GM18507 (cell line): ENCODE data around the gene DPM1.

Source experiments
- DNase-seq: peaks from one replicate; pipeline ENCODE4 v3.0.0; 2011; ENCODE audit warnings: low read depth; ENCODE audit not compliant: insufficient read length; ENCODE audit errors: extremely low spot score
- FAIRE-seq: peaks from 2 replicates; lab custom pipeline; 2011; peaks lifted over from hg19 to GRCh38; lab: Jason Lieb, UNC

The DPM1 gene

GRCh38 chr20:50957798-50958614 lies at the start of gene DPM1:
Gene DPM1, minus strand, starts transcription at chr20:50958532. Its CDS starts 9 bp downstream, at chr20:50958523.
- peak; percentile 63 for DNase-seq
- FAIRE-seq, result no peak

GRCh38 chr20:51005214-51005613 lies 46.9 kb upstream of the DPM1 start:
- DNase-seq, result no peak
- no peak for FAIRE-seq

DNA sequence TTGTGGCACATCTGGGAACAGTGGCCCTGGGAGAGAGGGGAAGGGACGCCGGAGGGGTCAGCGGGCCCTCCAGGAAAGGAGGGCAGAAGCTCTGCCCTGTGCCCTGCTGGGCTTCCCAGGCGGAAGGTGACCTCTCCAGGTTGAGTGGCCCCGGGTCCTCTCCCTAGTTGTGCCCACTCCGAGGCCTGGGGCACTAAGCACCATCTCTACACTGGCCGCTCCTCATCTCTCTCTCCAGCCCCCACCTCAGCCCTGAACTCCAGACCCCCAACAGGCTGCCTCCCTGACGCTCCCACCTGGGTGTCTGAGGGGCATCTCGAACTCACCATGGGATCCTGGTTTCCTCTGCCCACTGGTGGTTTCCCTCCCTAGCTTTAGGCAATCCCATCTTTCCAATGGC lies 46.4 kb upstream of the DPM1 start:
- DNase-seq (no peak), FAIRE-seq (no peak)

GRCh38 chr20:51004305-51004727 lies 46.0 kb upstream of the DPM1 start:
- FAIRE-seq (no peak), DNase-seq (no peak)

DNA sequence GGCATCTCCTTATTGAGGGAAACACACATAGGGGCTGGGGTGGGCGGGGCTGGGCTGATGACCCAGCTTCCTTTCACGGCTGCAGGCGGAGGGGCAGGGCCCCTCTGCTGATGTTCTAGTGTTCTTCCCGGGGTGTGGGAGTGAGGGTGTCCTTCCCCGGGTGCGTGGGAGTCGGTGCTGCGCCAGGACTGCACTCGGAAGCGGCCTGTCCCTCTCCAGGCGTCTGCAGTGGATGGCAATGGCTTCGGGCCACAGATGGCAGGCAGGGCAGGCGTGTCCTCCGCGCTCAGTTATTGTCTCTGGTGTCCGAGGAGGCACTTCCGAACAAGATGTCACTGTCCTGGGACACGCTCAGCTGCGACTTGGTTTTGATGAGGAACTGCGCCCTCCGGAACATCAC lies 45.4 kb upstream of the DPM1 start:
- FAIRE-seq, result no peak

DNA sequence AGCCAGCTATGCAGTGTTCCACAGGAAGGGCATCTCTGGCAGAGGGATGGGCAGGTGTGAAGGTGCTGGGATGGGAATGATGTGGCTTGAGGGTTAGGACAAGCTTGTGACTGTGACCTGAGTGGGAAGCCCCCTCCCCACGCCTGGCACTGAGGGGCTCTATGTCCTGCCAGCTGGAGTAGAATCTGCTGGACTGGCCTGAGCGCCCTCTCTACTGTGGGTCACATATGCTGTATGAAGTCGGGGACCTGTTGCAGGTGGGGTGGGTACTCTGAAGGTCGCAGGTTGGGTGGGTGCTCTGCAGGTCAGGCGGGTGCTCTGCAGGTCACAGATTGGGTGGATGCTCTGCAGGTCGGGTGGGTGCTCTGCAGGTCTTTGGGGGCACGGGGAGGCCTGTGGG lies 44.3 kb upstream of the DPM1 start:
- no peak for FAIRE-seq
- no peak for DNase-seq

More for the DNA sequence above, 45.4 kb upstream of the DPM1 start:
- DNase-seq, result no peak

DNA sequence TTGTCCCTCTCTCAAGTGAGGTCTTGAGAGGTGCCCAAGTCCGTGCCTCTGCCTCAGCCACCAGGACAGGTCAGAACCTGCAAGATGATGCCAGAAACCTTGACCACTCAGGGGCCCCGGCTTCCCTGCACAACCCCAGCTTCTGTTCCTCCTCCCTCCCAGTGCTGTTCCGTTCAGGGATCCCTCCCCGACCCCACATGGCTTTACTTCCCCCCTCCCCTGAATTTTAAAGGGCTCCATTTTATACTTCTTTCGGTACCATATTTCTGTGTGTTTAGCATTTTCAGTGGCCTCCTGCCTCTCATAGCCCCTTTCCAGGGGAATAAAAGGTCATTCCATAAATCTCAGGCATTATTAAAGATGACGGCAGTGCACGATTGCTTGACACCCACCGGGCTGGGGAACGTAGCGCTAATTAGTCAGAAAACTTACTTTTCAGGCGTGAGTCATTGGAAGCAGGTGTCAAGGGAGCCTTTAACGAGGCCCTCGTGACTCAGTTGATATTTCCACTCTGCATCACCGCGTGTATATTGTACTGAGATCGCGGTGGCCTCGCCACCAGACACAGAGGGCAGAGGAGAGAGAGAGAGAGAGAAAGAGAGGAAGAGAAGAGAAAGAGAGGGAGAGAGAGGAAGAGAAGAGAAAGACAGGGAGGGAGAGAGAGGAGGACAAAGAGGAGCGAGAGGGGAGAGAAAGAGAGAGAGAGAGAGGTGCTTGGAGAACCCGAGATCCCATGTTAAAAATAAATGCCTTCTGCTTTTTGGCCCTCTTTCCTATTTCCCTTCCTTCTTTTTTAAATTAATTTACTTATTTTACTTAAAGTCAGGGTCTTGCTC lies 43.3 kb upstream of the DPM1 start:
- no peak for DNase-seq
- no peak for FAIRE-seq

DNA sequence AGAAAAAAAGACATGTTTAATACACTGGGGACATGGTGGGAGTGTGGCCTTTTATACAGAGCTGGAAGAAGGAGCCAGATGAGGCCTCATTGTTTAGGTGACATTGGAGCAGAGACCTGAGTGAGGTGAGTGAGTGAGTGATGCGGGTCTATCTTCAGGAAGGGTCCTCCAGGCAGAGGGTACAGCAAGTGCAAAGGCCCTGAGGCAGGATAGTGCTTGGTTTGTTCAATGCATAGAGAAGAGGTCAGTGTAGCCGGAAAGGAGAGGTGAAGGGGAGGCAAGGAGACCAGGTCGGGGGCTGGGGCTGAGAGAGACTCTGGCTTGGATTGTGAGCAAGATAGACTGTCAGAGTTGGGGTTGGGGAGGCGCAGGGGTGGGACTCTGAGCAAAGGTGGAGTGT lies 41.0 kb upstream of the DPM1 start:
- FAIRE-seq (no peak), DNase-seq (no peak)

DNA sequence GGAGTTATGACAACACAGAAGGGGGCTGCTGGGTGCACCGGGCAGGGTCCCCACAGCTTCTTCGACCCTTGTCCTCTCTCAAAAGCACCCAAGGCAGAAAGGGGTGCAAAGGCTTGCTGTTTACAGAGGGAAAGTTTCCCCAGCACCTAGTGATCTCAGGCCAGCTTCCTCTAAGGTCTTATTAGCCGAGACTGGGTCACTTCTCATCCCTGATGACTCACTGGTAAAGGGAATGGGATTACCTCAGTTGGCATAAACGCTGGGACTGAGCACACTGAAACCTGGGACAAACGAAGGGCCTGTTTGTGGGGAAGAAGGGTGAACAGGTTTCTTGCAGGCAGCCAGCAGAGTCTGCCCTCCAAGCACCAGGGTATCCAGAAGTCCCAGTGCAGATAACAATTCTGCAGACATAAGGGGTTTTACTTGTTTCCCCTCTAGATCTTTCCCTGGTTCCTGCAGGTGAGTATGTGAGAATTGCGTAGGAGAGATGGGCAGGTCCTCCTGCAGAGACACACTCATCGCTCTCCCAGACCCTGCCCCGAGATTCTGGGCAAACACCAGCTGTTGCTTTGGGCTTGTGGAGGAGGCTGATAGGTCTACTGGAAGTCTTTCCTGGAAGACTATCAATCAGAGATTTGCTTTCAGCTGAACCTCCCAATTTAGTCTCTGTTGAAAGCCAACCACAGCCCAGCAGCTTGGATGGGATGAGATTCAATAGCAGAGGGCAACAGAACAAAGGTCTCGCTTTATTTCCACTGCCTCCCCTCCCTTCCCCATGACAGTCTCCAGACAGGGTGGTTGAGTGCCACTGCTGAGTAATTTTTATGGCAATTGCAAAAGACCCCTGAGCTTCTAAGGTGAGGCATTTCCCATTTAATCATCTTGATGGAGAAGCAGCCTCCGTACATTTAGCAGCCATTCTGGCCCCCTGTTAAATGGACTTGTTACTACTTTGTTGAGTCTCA lies 38.9 kb upstream of the DPM1 start:
- FAIRE-seq (no peak), DNase-seq (no peak)

- no peak for FAIRE-seq
- DNase-seq, result no peak
Observed at GRCh38 chr20:50995506-50995905, 37.2 kb upstream of the DPM1 start.

DNA sequence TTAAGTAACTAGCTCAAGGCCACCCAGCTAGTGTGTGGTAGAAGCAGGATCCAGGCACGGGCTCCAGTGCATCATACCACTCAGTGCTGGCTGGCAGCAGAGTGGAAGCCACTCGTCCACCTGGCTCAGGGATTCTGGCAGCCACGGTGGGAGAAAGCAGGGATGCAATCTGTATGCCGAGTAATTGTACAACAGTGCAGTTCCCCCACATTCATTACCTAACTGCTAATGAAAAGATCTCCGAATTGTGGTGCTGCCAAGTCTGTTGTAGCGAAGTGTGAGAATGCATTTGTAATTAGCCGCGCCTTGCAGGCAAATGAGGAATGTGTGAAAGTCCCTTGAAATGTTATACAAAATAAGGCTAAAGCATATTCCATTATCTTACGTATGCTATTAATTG lies 35.5 kb upstream of the DPM1 start:
- no peak for DNase-seq
- no peak for FAIRE-seq

- FAIRE-seq, result peak; percentile 65
- peak; percentile 46 for DNase-seq
Observed at GRCh38 chr20:50992733-50993457, 34.6 kb upstream of the DPM1 start.

- DNase-seq (no peak), FAIRE-seq (no peak)
Observed at GRCh38 chr20:50992336-50992732, 34.0 kb upstream of the DPM1 start.

GRCh38 chr20:50991076-50991475 lies 32.7 kb upstream of the DPM1 start:
- FAIRE-seq (no peak), DNase-seq (no peak)

- DNase-seq (peak; percentile 33), FAIRE-seq (peak; percentile 82)
Observed at GRCh38 chr20:50987493-50988210, 29.3 kb upstream of the DPM1 start.

DNA sequence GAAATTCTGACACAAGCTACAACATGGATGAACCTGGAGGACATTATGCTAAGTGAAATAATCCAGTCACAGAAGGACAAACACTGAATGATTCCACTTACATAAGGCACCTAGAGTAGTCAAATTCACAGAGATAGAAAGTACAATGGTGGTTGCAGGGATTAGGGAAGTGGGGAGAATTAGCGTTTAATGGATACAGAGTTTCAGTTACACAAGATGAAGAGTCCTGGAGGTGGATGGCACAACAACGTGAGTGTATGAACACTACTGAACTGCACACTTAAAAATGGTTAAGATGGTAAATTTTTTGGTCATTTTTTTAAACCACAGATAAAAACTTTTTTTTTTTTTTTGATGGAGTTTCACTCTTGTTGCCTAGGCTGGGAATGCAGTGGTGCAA lies 25.0 kb upstream of the DPM1 start:
- FAIRE-seq (no peak), DNase-seq (no peak)

GRCh38 chr20:50982363-50982762 lies 24.0 kb upstream of the DPM1 start:
- no peak for DNase-seq
- FAIRE-seq, result no peak

- no peak for DNase-seq
- no peak for FAIRE-seq
Observed at GRCh38 chr20:50981714-50982048, 23.3 kb upstream of the DPM1 start.
